Esophagus squamous epithelium (tissue), 5 donors: ENCODE results near the gene CWC22. TPM values are rescaled to one million over a fixed set of nuclear protein-coding genes. Genes with fewer than 3 reads are reported as not detected.

Source experiments
- DNase-seq: peaks from one replicate; lab custom pipeline; 2025; lab: John Stamatoyannopoulos, UW
- H3K27ac ChIP-seq, 4 donors: fragments of 200-600 bp; sonication (generic); one replicate each; pipeline ENCODE4 v1.5.1; 2016 to 2019; ENCODE audit warnings: mild to moderate bottlenecking in 1 of 4
- H3K27me3 ChIP-seq, 4 donors: fragments of 200-600 bp; sonication (generic); 1 replicate in 3 of 4; 2 replicates in 1 of 4; pipeline versions ENCODE4 v1.5.1 to v1.6.0; 2017 to 2021; ENCODE audit warnings: antibody characterized with exemption in 1 of 4
- H3K36me3 ChIP-seq, 3 donors: fragments of 200-600 bp; sonication (generic); one replicate each; pipeline ENCODE4 v1.5.1; 2016 to 2019
- H3K4me1 ChIP-seq, 3 donors: fragments of 200-600 bp; sonication (generic); one replicate each; pipeline ENCODE4 v1.5.1; 2017 to 2019
- H3K4me3 ChIP-seq, 4 donors: fragments of 200-600 bp; sonication (generic); 1 replicate in 3 of 4; 2 replicates in 1 of 4; pipeline ENCODE4 v1.5.1; 2016 to 2019; ENCODE audit warnings: mild to moderate bottlenecking in 2 of 4, moderate library complexity in 1 of 4
- H3K9me3 ChIP-seq, 3 donors: fragments of 200-600 bp; sonication (generic); one replicate each; pipeline ENCODE4 v1.5.1; 2016 to 2019
- POLR2A ChIP-seq, 4 donors: fragments of 450-650 bp; IDR thresholded peaks; one replicate each; pipeline ENCODE4 v1.6.1; 2017; ENCODE audit warnings: antibody characterized with exemption in 4 of 4, mild to moderate bottlenecking in 4 of 4, moderate library complexity in 3 of 4
- WGBS, 2 donors: methylation state at CpG; one replicate each; pipeline ENCODE4 v1.1.5; 2018; 5-methylcytosine and 5-hydroxymethylcytosine counted together
- intact Hi-C: fragments of 100-400 bp; cut with DNase I; formaldehyde crosslinking; loops from one replicate; pipeline ENCODE4 v1.15.0; 2022
- total RNA-seq, 4 donors: library from RNA; depleted of rRNA; stranded (reverse); fragments of >200 nt; gene quantifications; one replicate each; pipeline ENCODE4 v1.1.0, GENCODE V29; 2016
- TF ChIP-seq, protein P1 (sequence below), 6 experiments: fragments of 450-650 bp in 4 of 6; fragments of 200-600 bp in 2 of 6; sonication (generic) in 2 of 6; IDR thresholded peaks; one replicate each; pipeline ENCODE4 v1.5.1; 2016 to 2019; ENCODE audit warnings: antibody characterized with exemption in 6 of 6, mild to moderate bottlenecking in 4 of 6, moderate library complexity in 4 of 6
- donor health status: DM: yes; HTN: yes; CAD: no.

The CWC22 gene
- total RNA-seq, 4 donors from 2014 or later: 11.2 to 24.4 (median 17.7) TPM

DNA sequence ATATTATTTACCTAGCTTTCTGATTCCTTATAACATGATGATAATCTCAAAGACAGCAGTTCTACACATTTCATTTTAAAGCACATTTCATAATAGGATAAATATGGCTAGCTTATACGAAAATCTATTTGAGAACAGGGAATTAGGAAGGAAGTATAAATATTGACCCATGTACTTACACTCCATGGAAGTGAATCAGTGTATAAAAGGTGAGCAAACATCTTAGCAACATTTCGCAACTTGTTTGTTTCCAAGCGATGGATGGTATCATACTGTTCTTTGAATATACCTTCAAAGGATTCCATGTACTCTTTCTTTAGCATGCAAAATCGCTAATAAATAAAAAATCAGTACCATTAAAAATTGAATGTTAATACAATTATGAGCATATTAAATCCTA is 53.1 kb downstream of the CWC22 start:
- intact Hi-C loops: no loop called here
- Histone ChIP-seq H3K27ac (no peak overlapping the region), H3K27me3 (no peaks in the 10 kb centered on the region), H3K36me3 (peaks cover 0 to 88% (median 0%) of the 10 kb centered on the region in 3 donors), H3K4me1 (no peaks in the 10 kb centered on the region), H3K4me3 (no peak overlapping the region), H3K9me3 (no peaks in the 10 kb centered on the region)
- WGBS, 2 donors: 88 to 90% methylated on average over 4 of the region's 4 CpGs
- TF ChIP-seq POLR2A (IDR thresholded peaks at IDR 0.05): no peak
- TF ChIP-seq, protein P1, sequence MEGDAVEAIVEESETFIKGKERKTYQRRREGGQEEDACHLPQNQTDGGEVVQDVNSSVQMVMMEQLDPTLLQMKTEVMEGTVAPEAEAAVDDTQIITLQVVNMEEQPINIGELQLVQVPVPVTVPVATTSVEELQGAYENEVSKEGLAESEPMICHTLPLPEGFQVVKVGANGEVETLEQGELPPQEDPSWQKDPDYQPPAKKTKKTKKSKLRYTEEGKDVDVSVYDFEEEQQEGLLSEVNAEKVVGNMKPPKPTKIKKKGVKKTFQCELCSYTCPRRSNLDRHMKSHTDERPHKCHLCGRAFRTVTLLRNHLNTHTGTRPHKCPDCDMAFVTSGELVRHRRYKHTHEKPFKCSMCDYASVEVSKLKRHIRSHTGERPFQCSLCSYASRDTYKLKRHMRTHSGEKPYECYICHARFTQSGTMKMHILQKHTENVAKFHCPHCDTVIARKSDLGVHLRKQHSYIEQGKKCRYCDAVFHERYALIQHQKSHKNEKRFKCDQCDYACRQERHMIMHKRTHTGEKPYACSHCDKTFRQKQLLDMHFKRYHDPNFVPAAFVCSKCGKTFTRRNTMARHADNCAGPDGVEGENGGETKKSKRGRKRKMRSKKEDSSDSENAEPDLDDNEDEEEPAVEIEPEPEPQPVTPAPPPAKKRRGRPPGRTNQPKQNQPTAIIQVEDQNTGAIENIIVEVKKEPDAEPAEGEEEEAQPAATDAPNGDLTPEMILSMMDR (IDR thresholded peaks at IDR 0.05): no peak
- DNase-seq: no peak

- Histone ChIP-seq H3K9me3 (no peaks in the 10 kb centered on the region), H3K36me3 (peaks cover 0 to 88% (median 0%) of the 10 kb centered on the region in 3 donors), H3K4me1 (no peaks in the 10 kb centered on the region), H3K4me3 (no peak overlapping the region), H3K27me3 (no peaks in the 10 kb centered on the region), H3K27ac (no peak overlapping the region)
- no peak for TF ChIP-seq POLR2A (IDR thresholded peaks at IDR 0.05)
- TF ChIP-seq, protein P1 (IDR thresholded peaks at IDR 0.05): no peak
- 90 to 100% methylated on average over 1 of the region's 1 CpG for WGBS, 2 donors
- no peak for DNase-seq
- intact Hi-C loops: no loop called here
Observed at GRCh38 chr2:179953359-179953758, 53.7 kb downstream of the CWC22 start.

- Histone ChIP-seq H3K4me3 (no peak overlapping the region), H3K9me3 (no peaks in the 10 kb centered on the region), H3K27ac (no peak overlapping the region), H3K27me3 (no peaks in the 10 kb centered on the region), H3K36me3 (peaks cover 0 to 88% (median 0%) of the 10 kb centered on the region in 3 donors), H3K4me1 (no peaks in the 10 kb centered on the region)
- TF ChIP-seq POLR2A (IDR thresholded peaks at IDR 0.05): no peak
- WGBS, 2 donors: 81 to 83% methylated on average over 2 of the region's 2 CpGs
- DNase-seq: no peak
- intact Hi-C loops: no loop called here
Observed at GRCh38 chr2:179952658-179953057, 54.4 kb downstream of the CWC22 start.

- TF ChIP-seq, protein P1 (IDR thresholded peaks at IDR 0.05): no peak
- no peak for TF ChIP-seq POLR2A (IDR thresholded peaks at IDR 0.05)
- intact Hi-C loops: no loop called here
- no peaks in the 10 kb centered on the region for H3K4me1 ChIP-seq
- 85 to 100% methylated on average over 1 of the region's 1 CpG for WGBS, 2 donors
- H3K9me3 ChIP-seq: no peaks in the 10 kb centered on the region
- H3K27me3 ChIP-seq: no peaks in the 10 kb centered on the region
- DNase-seq: no peak
- H3K4me3 ChIP-seq: no peak overlapping the region
- no peak overlapping the region for H3K27ac ChIP-seq
- peaks cover 0 to 90% (median 0%) of the 10 kb centered on the region in 3 donors for H3K36me3 ChIP-seq
Observed at GRCh38 chr2:179951680-179952079, 55.4 kb downstream of the CWC22 start.

GRCh38 chr2:179950391-179950790 is 56.7 kb downstream of the CWC22 start:
- DNase-seq: no peak
- no peaks in the 10 kb centered on the region for H3K4me1 ChIP-seq
- H3K4me3 ChIP-seq: no peak overlapping the region
- H3K27me3 ChIP-seq: no peaks in the 10 kb centered on the region
- intact Hi-C loops: no loop called here
- H3K27ac ChIP-seq: no peak overlapping the region
- H3K9me3 ChIP-seq: no peaks in the 10 kb centered on the region
- peaks cover 0 to 98% (median 0%) of the 10 kb centered on the region in 3 donors for H3K36me3 ChIP-seq
- 85 to 87% methylated on average over 5 of the region's 5 CpGs for WGBS, 2 donors
- TF ChIP-seq, protein P1 (IDR thresholded peaks at IDR 0.05): no peak
- no peak for TF ChIP-seq POLR2A (IDR thresholded peaks at IDR 0.05)

DNA sequence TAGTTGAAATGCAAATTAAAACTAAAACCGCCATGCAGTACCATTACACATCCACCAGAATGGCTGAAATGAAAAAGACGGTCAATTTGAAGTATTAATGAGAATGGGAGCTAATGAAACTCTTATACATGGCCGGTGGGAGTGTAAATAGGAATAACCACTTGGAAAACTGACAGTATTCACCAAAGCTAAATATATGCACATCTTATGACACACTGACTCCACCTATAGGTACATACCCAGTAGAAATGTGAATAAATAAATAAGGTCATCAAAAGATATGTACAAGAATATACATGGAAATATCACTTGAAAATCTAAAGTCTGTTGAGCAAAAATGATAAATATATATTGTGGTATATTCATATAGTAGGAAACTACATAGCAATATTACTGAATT is 57.7 kb downstream of the CWC22 start:
- Histone ChIP-seq H3K27me3 (no peaks in the 10 kb centered on the region), H3K9me3 (no peaks in the 10 kb centered on the region), H3K4me3 (no peak overlapping the region), H3K4me1 (no peaks in the 10 kb centered on the region), H3K27ac (no peak overlapping the region), H3K36me3 (peaks cover 0 to 98% (median 4%) of the 10 kb centered on the region in 3 donors)
- intact Hi-C loops: no loop called here
- DNase-seq: no peak
- TF ChIP-seq POLR2A (IDR thresholded peaks at IDR 0.05): no peak
- TF ChIP-seq, protein P1 (IDR thresholded peaks at IDR 0.05): no peak
- 65 to 94% methylated on average over 3 of the region's 3 CpGs for WGBS, 2 donors
